ENCODE data around the gene GNS. TPM values are rescaled to one million over a fixed set of nuclear protein-coding genes. Genes with fewer than 3 reads are reported as not detected.
"Not testable (repeated sequence)": the region's sequence is repeated elsewhere in the genome, so short reads cannot be mapped to it uniquely, and the experiment has no call there.

The GNS gene
- total and polyA plus RNA-seq, 3 experiments from 2014 or later: 20.7 to 47.5 (median 21.1) TPM

DNA sequence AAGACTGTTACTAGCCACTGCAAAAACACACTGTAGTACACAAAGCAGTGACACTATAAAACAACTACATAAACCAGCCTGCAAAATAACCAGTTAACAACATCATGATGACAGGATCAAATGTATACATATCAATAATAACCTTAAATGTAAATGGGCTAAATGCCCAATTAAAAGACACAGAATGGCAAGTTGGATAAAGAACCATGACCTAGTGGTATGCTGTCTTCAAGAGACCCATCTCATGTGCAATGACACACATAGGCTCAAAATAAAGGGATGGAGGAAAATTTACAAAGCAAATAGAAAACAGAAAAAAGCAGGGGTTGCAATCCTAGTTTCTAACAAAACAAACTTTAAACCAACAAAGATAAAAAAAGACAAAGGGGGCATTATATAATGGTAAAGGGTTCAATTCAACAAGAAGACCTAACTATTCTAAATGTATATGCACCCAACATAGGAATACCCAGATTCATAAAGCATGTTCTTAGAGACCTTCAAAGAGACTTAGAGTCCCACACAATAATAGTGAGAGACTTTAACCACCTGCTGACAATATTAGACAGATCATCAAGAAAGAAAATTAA lies 16.0 kb upstream of the GNS start:
- H3K4me1 ChIP-seq (ENCODE audit: insufficient read depth, low read length); H3K9me3 ChIP-seq (ENCODE audit: low read length); H3K27ac ChIP-seq (ENCODE audit: low read depth, low read length); H3K27ac Mint-ChIP-seq; H3K36me3 ChIP-seq (ENCODE audit: insufficient read depth, low read length); DNase-seq; CTCF ChIA-PET; H3K4me3 Mint-ChIP-seq; H3K4me1 Mint-ChIP-seq; POLR2A ChIA-PET; H3K4me3 ChIP-seq (ENCODE audit: low read length): not testable (repeated sequence)
- peaks cover 24 to 51% (median 46%) of the 10 kb centered on the region in 5 donors for H3K9me3 Mint-ChIP-seq
- H3K27me3 Mint-ChIP-seq: peaks cover 55 to 73% of the 10 kb centered on the region in 2 donors
- peaks cover 0 to 27% (median 5%) of the 10 kb centered on the region in 3 donors for H3K36me3 Mint-ChIP-seq
- H3K27me3 ChIP-seq (ENCODE audit: insufficient read depth, low read length, poor library complexity, severe bottlenecking): peaks cover 14% of the 10 kb centered on the region

DNA sequence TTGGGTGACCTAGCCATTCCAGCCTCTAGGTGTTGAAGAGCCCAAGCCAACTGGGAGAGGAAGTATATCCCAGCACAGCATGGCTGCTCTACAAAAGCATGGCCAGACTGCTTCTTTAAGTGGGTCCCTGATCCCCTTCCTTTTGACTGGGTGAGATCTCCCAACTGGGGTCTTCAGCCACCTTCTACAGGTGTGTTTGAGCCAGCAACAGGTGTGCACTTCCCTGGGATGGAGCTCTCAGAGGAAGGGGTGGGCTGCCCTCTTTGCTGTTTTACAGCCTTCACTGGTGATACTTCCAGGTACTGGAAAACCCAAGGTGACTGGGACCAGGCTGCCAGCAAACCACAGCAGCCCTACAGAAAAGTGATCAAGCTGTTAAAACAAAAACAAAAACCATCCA lies 14.2 kb upstream of the GNS start:
- H3K4me1 Mint-ChIP-seq: no peaks in the 10 kb centered on the region
- H3K9me3 ChIP-seq (ENCODE audit: low read length): no peaks in the 10 kb centered on the region
- no peak overlapping the region for H3K4me3 Mint-ChIP-seq
- H3K27me3 Mint-ChIP-seq: peaks cover 43 to 55% of the 10 kb centered on the region in 2 donors
- H3K36me3 Mint-ChIP-seq: peaks cover 0 to 27% (median 5%) of the 10 kb centered on the region in 3 donors
- no peak overlapping the region for H3K4me3 ChIP-seq (ENCODE audit: low read length)
- H3K36me3 ChIP-seq (ENCODE audit: insufficient read depth, low read length): no peaks in the 10 kb centered on the region
- H3K27ac ChIP-seq (ENCODE audit: low read depth, low read length): no peak overlapping the region
- H3K4me1 ChIP-seq (ENCODE audit: insufficient read depth, low read length): no peaks in the 10 kb centered on the region
- ChIA-PET POLR2A (no interaction called here), CTCF (no interaction called here)
- peaks cover 24 to 51% (median 46%) of the 10 kb centered on the region in 5 donors for H3K9me3 Mint-ChIP-seq
- no peak overlapping the region for H3K27ac Mint-ChIP-seq
- H3K27me3 ChIP-seq (ENCODE audit: insufficient read depth, low read length, poor library complexity, severe bottlenecking): no peaks in the 10 kb centered on the region
- no peak for DNase-seq

DNA sequence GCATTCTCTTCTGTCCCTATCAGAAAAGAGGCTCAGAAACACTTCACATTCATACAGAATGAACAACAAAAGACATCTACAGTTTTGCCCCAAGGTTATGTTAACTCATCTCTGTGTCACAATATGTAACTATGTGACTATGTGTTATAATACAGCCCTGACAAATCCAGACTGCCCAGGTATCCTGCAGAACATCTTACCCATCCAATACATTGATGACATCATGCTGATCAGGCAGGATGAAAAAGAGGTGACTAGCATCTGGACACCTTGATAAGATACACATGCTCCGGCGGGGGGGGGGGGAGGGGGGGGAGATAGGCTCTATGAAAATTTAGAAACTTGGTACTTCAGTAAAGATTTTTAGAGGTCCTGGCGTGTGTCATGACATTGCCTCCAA lies 8.3 kb upstream of the GNS start:
- Mint-ChIP-seq H3K27ac (no peak overlapping the region), H3K4me1 (no peaks in the 10 kb centered on the region), H3K36me3 (peaks cover 0 to 4% (median 0%) of the 10 kb centered on the region in 3 donors), H3K4me3 (no peak overlapping the region), H3K27me3 (peaks cover 7 to 24% of the 10 kb centered on the region in 2 donors), H3K9me3 (peaks cover 0 to 7% (median 2%) of the 10 kb centered on the region in 5 donors)
- Histone ChIP-seq H3K27me3 (ENCODE audit: insufficient read depth, low read length, poor library complexity, severe bottlenecking) (no peaks in the 10 kb centered on the region), H3K36me3 (ENCODE audit: insufficient read depth, low read length) (no peaks in the 10 kb centered on the region), H3K4me3 (ENCODE audit: low read length) (no peak overlapping the region), H3K4me1 (ENCODE audit: insufficient read depth, low read length) (no peaks in the 10 kb centered on the region), H3K9me3 (ENCODE audit: low read length) (no peaks in the 10 kb centered on the region), H3K27ac (ENCODE audit: low read depth, low read length) (no peak overlapping the region)
- CTCF ChIA-PET: no interaction called here
- POLR2A ChIA-PET: no interaction called here
- DNase-seq: no peak

DNA sequence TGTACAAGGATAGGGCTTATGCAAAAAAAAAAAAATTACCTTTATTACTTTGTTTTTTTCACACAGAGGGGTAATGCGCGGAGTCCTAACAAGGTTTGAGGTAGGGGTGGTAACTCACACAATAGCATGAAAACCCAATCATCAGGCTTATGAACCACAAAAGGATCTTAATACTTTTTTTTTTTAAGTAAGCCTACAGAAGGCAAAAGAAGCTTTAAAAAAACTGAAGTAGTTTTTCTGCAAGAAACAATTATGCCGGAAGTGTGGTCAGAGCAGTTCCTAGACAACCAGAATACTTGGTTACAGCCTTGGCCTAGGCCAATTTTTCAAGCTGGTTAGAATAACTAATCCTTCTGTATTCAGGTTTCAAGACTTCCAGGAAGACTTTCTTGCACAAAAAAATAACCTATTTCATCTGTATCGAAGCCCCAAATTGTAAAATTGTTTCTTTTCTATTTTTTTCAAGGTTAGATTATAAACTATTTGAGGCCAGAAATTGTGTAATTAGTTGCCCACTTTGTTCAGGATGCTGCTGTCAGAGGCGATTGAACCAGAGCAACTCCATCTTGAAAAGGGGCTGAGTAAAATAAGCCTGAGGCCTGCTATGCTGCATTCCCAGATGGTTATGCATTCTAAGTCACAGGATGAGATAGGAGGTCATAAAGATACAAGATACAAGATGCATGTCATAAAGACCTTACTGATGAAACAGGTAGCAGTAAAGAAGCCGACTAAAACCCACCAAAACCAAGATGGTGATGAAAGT lies 1.8 kb upstream of the GNS start:
- ChIA-PET CTCF (no interaction called here), POLR2A (interaction anchor here (0.8 kb wide), 1 partner anchor 19 kb away, joined by 3 read pairs; no protein-coding TSS in a partner anchor)
- peaks cover 34 to 47% (median 41%) of the 10 kb centered on the region in 3 donors for H3K4me1 Mint-ChIP-seq
- Histone ChIP-seq H3K4me3 (ENCODE audit: low read length) (no peak overlapping the region), H3K27ac (ENCODE audit: low read depth, low read length) (no peak overlapping the region), H3K4me1 (ENCODE audit: insufficient read depth, low read length) (peaks cover 22% of the 10 kb centered on the region), H3K27me3 (ENCODE audit: insufficient read depth, low read length, poor library complexity, severe bottlenecking) (no peaks in the 10 kb centered on the region), H3K9me3 (ENCODE audit: low read length) (no peaks in the 10 kb centered on the region), H3K36me3 (ENCODE audit: insufficient read depth, low read length) (no peaks in the 10 kb centered on the region)
- peaks cover 0 to 11% (median 0%) of the 10 kb centered on the region in 3 donors for H3K36me3 Mint-ChIP-seq
- H3K4me3 Mint-ChIP-seq: peak overlapping the region in 1 of 7 donors; percentile 99
- H3K27me3 Mint-ChIP-seq: peaks cover 0 to 15% of the 10 kb centered on the region in 2 donors
- peak in 2 of 5 donors; percentile 41 to 44 for DNase-seq
- peak overlapping the region in 4 of 8 donors; percentile 7 to 85 (median 53) for H3K27ac Mint-ChIP-seq
- no peaks in the 10 kb centered on the region for H3K9me3 Mint-ChIP-seq

DNA sequence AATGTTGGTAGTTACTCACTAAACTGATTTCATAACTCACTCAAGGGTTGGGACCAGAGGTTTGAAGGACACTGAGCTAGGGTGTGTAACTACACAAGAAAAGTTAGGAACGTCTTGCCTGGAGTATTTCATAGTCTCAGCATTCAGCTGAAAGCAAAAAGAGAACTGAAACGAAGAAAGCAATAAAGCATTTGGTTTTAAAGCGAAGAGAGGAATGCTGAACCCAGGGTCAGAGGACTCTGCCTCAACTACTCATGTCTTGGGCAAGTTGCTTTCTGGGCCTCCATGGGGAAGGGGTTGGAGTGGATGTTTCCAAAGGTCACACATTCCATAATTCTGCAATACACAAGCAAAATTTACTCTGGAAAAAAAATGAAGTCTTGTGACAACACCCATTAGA lies 1.4 kb downstream of the GNS start:
- CTCF ChIA-PET: no interaction called here
- Mint-ChIP-seq H3K4me3 (peak overlapping the region; percentile 46 to 93 (median 69)), H3K4me1 (peaks cover 45 to 65% (median 65%) of the 10 kb centered on the region in 3 donors), H3K36me3 (peaks cover 0 to 30% (median 5%) of the 10 kb centered on the region in 3 donors), H3K27ac (peak overlapping the region in 7 of 8 donors; percentile 35 to 72 (median 65)), H3K9me3 (no peaks in the 10 kb centered on the region), H3K27me3 (peaks cover 0 to 4% of the 10 kb centered on the region in 2 donors)
- peaks cover 22% of the 10 kb centered on the region for H3K4me1 ChIP-seq (ENCODE audit: insufficient read depth, low read length)
- H3K27ac ChIP-seq (ENCODE audit: low read depth, low read length): no peak overlapping the region
- no peaks in the 10 kb centered on the region for H3K9me3 ChIP-seq (ENCODE audit: low read length)
- POLR2A ChIA-PET: no interaction called here
- DNase-seq: no peak
- no peaks in the 10 kb centered on the region for H3K27me3 ChIP-seq (ENCODE audit: insufficient read depth, low read length, poor library complexity, severe bottlenecking)
- H3K4me3 ChIP-seq (ENCODE audit: low read length): no peak overlapping the region
- no peaks in the 10 kb centered on the region for H3K36me3 ChIP-seq (ENCODE audit: insufficient read depth, low read length)

DNA sequence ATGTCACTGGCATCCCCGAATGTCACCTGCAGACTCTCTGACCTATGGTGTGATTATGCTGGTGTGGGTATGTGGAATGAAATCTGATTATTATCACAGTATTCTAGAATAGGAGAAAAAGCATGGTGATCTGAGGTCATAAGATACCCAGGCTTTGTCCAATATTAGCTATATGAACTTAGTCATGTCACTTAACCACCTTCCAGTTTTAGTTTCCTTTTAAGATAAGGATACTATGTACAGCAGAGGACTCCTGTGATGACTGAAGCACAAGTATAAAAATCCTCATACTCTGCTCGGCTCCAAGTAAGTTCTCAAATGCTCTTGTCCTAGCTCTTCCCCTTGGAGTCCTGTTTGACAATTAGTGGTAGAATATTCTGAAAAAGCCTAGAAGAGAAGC lies 2.8 kb downstream of the GNS start:
- peaks cover 45 to 68% (median 62%) of the 10 kb centered on the region in 3 donors for H3K4me1 Mint-ChIP-seq
- H3K4me1 ChIP-seq (ENCODE audit: insufficient read depth, low read length): peaks cover 22% of the 10 kb centered on the region
- H3K36me3 Mint-ChIP-seq: peaks cover 0 to 42% (median 5%) of the 10 kb centered on the region in 3 donors
- H3K27ac Mint-ChIP-seq: peak overlapping the region in 4 of 8 donors; percentile 7 to 81 (median 61)
- ChIA-PET CTCF (no interaction called here), POLR2A (no interaction called here)
- H3K27me3 Mint-ChIP-seq: no peaks in the 10 kb centered on the region
- H3K27ac ChIP-seq (ENCODE audit: low read depth, low read length): no peak overlapping the region
- H3K9me3 ChIP-seq (ENCODE audit: low read length): no peaks in the 10 kb centered on the region
- no peak overlapping the region for H3K4me3 ChIP-seq (ENCODE audit: low read length)
- H3K27me3 ChIP-seq (ENCODE audit: insufficient read depth, low read length, poor library complexity, severe bottlenecking): no peaks in the 10 kb centered on the region
- H3K9me3 Mint-ChIP-seq: no peaks in the 10 kb centered on the region
- peak overlapping the region in 2 of 7 donors; percentile 10 to 67 for H3K4me3 Mint-ChIP-seq
- H3K36me3 ChIP-seq (ENCODE audit: insufficient read depth, low read length): peaks cover 2% of the 10 kb centered on the region
- DNase-seq: no peak

DNA sequence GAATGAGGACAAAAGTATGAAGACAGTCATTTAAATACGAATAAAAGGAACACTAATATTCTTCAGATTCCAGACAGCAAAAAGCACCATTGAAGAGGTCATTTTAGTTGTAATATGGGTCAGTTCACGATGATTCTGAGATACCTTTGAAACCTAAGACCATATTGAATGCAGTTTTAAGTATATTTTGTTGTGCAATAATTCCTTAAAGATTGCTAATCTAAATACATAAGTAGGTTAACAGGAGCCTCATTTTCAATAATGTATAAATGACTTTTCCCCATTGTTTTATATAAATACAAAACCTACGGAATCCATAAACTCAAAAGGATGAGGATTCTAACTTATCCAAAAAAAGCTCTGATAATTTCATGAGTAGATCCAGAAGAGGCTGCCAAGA lies 5.8 kb downstream of the GNS start:
- DNase-seq: no peak
- Mint-ChIP-seq H3K4me3 (no peak overlapping the region), H3K27me3 (no peaks in the 10 kb centered on the region), H3K4me1 (peaks cover 31 to 54% (median 45%) of the 10 kb centered on the region in 3 donors), H3K9me3 (no peaks in the 10 kb centered on the region), H3K36me3 (peaks cover 3 to 51% (median 11%) of the 10 kb centered on the region in 3 donors), H3K27ac (peak overlapping the region in 1 of 8 donors; percentile 54)
- ChIA-PET POLR2A (no interaction called here), CTCF (no interaction called here)
- Histone ChIP-seq H3K27ac (ENCODE audit: low read depth, low read length) (no peak overlapping the region), H3K36me3 (ENCODE audit: insufficient read depth, low read length) (peaks cover 9% of the 10 kb centered on the region), H3K27me3 (ENCODE audit: insufficient read depth, low read length, poor library complexity, severe bottlenecking) (no peaks in the 10 kb centered on the region), H3K4me3 (ENCODE audit: low read length) (no peak overlapping the region), H3K9me3 (ENCODE audit: low read length) (no peaks in the 10 kb centered on the region), H3K4me1 (ENCODE audit: insufficient read depth, low read length) (peaks cover 7% of the 10 kb centered on the region)

DNA sequence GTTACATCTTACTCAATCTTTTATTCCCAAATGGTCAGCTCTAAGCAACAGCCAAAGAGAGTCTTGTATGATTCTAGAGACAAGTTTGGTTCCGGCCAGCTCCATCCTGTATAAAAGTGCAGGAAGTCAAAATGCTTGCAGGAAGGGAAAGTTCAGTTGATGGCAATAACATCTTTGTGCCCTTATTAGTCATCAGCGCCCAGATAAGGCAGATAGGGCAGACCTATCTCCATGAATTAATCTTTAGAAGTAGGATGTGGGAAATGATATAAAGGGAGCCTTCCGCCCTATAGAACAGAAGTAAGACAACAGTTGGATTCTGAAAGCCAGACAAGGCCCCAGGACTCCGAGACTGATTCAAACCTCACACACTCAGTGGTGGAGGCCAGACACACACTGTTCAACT lies 6.4 kb downstream of the GNS start:
- Mint-ChIP-seq H3K36me3 (peaks cover 3 to 56% (median 13%) of the 10 kb centered on the region in 3 donors), H3K4me1 (peaks cover 27 to 50% (median 39%) of the 10 kb centered on the region in 3 donors), H3K9me3 (no peaks in the 10 kb centered on the region), H3K4me3 (no peak overlapping the region), H3K27me3 (no peaks in the 10 kb centered on the region), H3K27ac (peak overlapping the region in 4 of 8 donors; percentile 11 to 54 (median 22))
- no peaks in the 10 kb centered on the region for H3K27me3 ChIP-seq (ENCODE audit: insufficient read depth, low read length, poor library complexity, severe bottlenecking)
- no peak overlapping the region for H3K27ac ChIP-seq (ENCODE audit: low read depth, low read length)
- ChIA-PET CTCF (no interaction called here), POLR2A (no interaction called here)
- no peaks in the 10 kb centered on the region for H3K9me3 ChIP-seq (ENCODE audit: low read length)
- H3K4me3 ChIP-seq (ENCODE audit: low read length): no peak overlapping the region
- no peak for DNase-seq
- peaks cover 9% of the 10 kb centered on the region for H3K36me3 ChIP-seq (ENCODE audit: insufficient read depth, low read length)
- peaks cover 4% of the 10 kb centered on the region for H3K4me1 ChIP-seq (ENCODE audit: insufficient read depth, low read length)
